Sigmoid colon (tissue), 7 donors: ENCODE data around the gene DEPDC7. TPM values are rescaled to one million over a fixed set of nuclear protein-coding genes. Genes with fewer than 3 reads are reported as not detected.

Experiments
- DNase-seq: peaks from one replicate; pipeline ENCODE4 v3.0.0-alpha.2; 2019
- H3K27ac ChIP-seq, 4 donors: fragments of 200-600 bp; sonication (generic); one replicate each; pipeline ENCODE4 v1.5.1; 2016 to 2019; ENCODE audit warnings: mild to moderate bottlenecking in 1 of 4
- H3K27me3 ChIP-seq, 3 donors: fragments of 200-600 bp; sonication (generic); one replicate each; pipeline ENCODE4 v1.5.1; 2019; ENCODE audit warnings: mild to moderate bottlenecking in 1 of 3
- H3K36me3 ChIP-seq, 4 donors: fragments of 200-600 bp; sonication (generic); one replicate each; pipeline ENCODE4 v1.5.1; 2016 to 2019
- H3K4me1 ChIP-seq, 4 donors: fragments of 200-600 bp; sonication (generic); one replicate each; pipeline ENCODE4 v1.5.1; 2017 to 2019
- H3K4me3 ChIP-seq, 4 donors: fragments of 200-600 bp; sonication (generic); one replicate each; pipeline ENCODE4 v1.5.1; 2017 to 2019; ENCODE audit warnings: mild to moderate bottlenecking in 2 of 4, moderate library complexity in 1 of 4
- H3K9me3 ChIP-seq, 4 donors: fragments of 200-600 bp in 3 of 4; sonication (generic) in 3 of 4; one replicate each; pipeline versions ENCODE4 v1.5.1 to v1.6.1; 2013 to 2019
- CTCF ChIP-seq, 4 experiments: fragments of 450-650 bp in 3 of 4; fragments of 200-600 bp in 1 of 4; IDR thresholded peaks; one replicate each; pipeline ENCODE4 v1.5.1; 2016 to 2019; ENCODE audit warnings: antibody characterized with exemption in 4 of 4, mild to moderate bottlenecking in 3 of 4, moderate library complexity in 2 of 4
- EP300 ChIP-seq, 4 donors: sonication (generic); formaldehyde crosslinking; IDR thresholded peaks; one replicate each; pipeline ENCODE4 v1.6.1; 2017; ENCODE audit warnings: antibody characterized with exemption in 4 of 4
- POLR2A ChIP-seq, 2 donors: fragments of 450-650 bp; IDR thresholded peaks; one replicate each; pipeline ENCODE4 v1.6.1; 2016; ENCODE audit warnings: antibody characterized with exemption in 2 of 2, mild to moderate bottlenecking in 2 of 2, moderate library complexity in 2 of 2
- POLR2AphosphoS5 ChIP-seq, 4 donors: sonication (generic); formaldehyde crosslinking; IDR thresholded peaks; one replicate each; pipeline ENCODE4 v1.6.1; 2017; ENCODE audit warnings: antibody characterized with exemption in 4 of 4
- WGBS, 2 donors: extraction: QIAGEN DNeasy Blood & Tissue Kit; methylation state at CpG; one replicate each; pipeline ENCODE4 v1.1.7; 2013; 5-methylcytosine and 5-hydroxymethylcytosine counted together
- intact Hi-C: fragments of 100-400 bp; cut with DNase I; formaldehyde crosslinking; loops from one replicate; pipeline ENCODE4 v1.15.1; 2023
- polyA plus RNA-seq, 3 donors: library from polyadenylated mRNA; stranded (reverse); fragments of 200-250 nt; gene quantifications; one replicate each; pipeline ENCODE4 v1.2.3, GENCODE V29; 2013
- small RNA-seq, 3 donors: library from RNA; depleted of rRNA; stranded (forward); fragments of <200 nt; gene quantifications; one replicate each; pipeline ENCODE3, GENCODE V24; 2016
- total RNA-seq, 4 donors: library from RNA; depleted of rRNA; stranded (reverse); fragments of >200 nt; gene quantifications; one replicate each; pipeline ENCODE4 v1.1.0, GENCODE V29; 2016
- donor health status: healthy with polysubstance abuse.
- donor health status: Bipolar disorder and iron deficiency.
- donor health status: healthy.

DEPDC7 gene
- total and polyA plus RNA-seq, 7 donors: 2.0 to 7.5 (median 3.8) TPM

- Histone ChIP-seq H3K36me3 (peaks cover 24 to 65% (median 39%) of the 10 kb centered on the region in 4 donors), H3K27me3 (no peaks in the 10 kb centered on the region), H3K4me1 (peaks cover 0 to 36% (median 33%) of the 10 kb centered on the region in 4 donors), H3K4me3 (no peak overlapping the region), H3K9me3 (no peaks in the 10 kb centered on the region), H3K27ac (no peak overlapping the region)
- TF ChIP-seq EP300 (IDR thresholded peaks at IDR 0.05): no peak
- no peak for TF ChIP-seq POLR2A (IDR thresholded peaks at IDR 0.05)
- TF ChIP-seq POLR2AphosphoS5 (IDR thresholded peaks at IDR 0.05): no peak
- no peak for TF ChIP-seq CTCF (IDR thresholded peaks at IDR 0.05)
- intact Hi-C loops: loop anchor here (5.0 to 10.0 kb wide), 2 partner anchors 260 to 482 kb away; partner anchors contain the start of gene EIF3M
- WGBS, 2 donors: 87 to 95% methylated on average over 3 of the region's 3 CpGs
- no peak for DNase-seq
Measured at GRCh38 chr11:33067294-33067693, 51.6 kb downstream of the DEPDC7 start.

GRCh38 chr11:33068611-33069340 is 53.1 kb downstream of the DEPDC7 start:
- Histone ChIP-seq H3K36me3 (peaks cover 25 to 80% (median 48%) of the 10 kb centered on the region in 4 donors), H3K27ac (no peak overlapping the region), H3K4me1 (peaks cover 0 to 21% (median 18%) of the 10 kb centered on the region in 4 donors), H3K9me3 (no peaks in the 10 kb centered on the region), H3K4me3 (no peak overlapping the region), H3K27me3 (no peaks in the 10 kb centered on the region)
- TF ChIP-seq POLR2A (IDR thresholded peaks at IDR 0.05) (no peak), EP300 (IDR thresholded peaks at IDR 0.05) (no peak), CTCF (IDR thresholded peaks at IDR 0.05) (no peak), POLR2AphosphoS5 (IDR thresholded peaks at IDR 0.05) (no peak)
- intact Hi-C loops: loop anchor here (5.0 to 10.0 kb wide), 2 partner anchors 261 to 484 kb away; partner anchors contain the start of gene EIF3M
- no peak for DNase-seq
- WGBS, 2 donors: 94 to 96% methylated on average over 17 of the region's 17 CpGs

GRCh38 chr11:33072465-33072864 is 56.8 kb downstream of the DEPDC7 start:
- Histone ChIP-seq H3K36me3 (peaks cover 21 to 96% (median 64%) of the 10 kb centered on the region in 4 donors), H3K4me3 (no peak overlapping the region), H3K27me3 (no peaks in the 10 kb centered on the region), H3K9me3 (no peaks in the 10 kb centered on the region), H3K4me1 (no peaks in the 10 kb centered on the region), H3K27ac (no peak overlapping the region)
- no peak for DNase-seq
- 92 to 95% methylated on average over 8 of the region's 8 CpGs for WGBS, 2 donors
- intact Hi-C loops: no loop called here
- TF ChIP-seq CTCF (IDR thresholded peaks at IDR 0.05) (no peak), POLR2A (IDR thresholded peaks at IDR 0.05) (no peak), EP300 (IDR thresholded peaks at IDR 0.05) (no peak), POLR2AphosphoS5 (IDR thresholded peaks at IDR 0.05) (no peak)

Small RNA genes lying within 50 kb of the gene (small RNA-seq; reads per million reads assigned to genes)
- 0 reads per million in 3 donors for gene RF00019

Other genes starting within 250 kb of the DEPDC7 start
- not detected for gene CCDC73, start 221.2 kb upstream of the DEPDC7 start, total RNA-seq
- not detected for gene CCDC73, start 221.2 kb upstream of the DEPDC7 start, polyA plus RNA-seq
- gene PRRG4, start 186.0 kb upstream of the DEPDC7 start, total RNA-seq: 1 to 10 TPM; 1.6 to 2.1 (median 1.7) TPM
- gene PRRG4, start 186.0 kb upstream of the DEPDC7 start, polyA plus RNA-seq: 1 to 10 TPM; 4.8 to 6.2 (median 5.3) TPM
- gene QSER1, start 123.1 kb upstream of the DEPDC7 start, total RNA-seq: 10 to 100 TPM; 24.6 to 41.0 (median 29.4) TPM
- gene QSER1, start 123.1 kb upstream of the DEPDC7 start, polyA plus RNA-seq: 1 to 10 TPM; 1.2 to 5.2 (median 3.5) TPM
- 10 to 100 TPM; 38.7 to 70.3 (median 42.7) TPM for gene TCP11L1, start 23.7 kb downstream of the DEPDC7 start, total RNA-seq
- 1 to 10 TPM; 4.2 to 8.1 (median 7.7) TPM for gene TCP11L1, start 23.7 kb downstream of the DEPDC7 start, polyA plus RNA-seq
- 10 to 100 TPM in 3 of 4 donors, 1 to 10 TPM in 1; 9.9 to 14.6 (median 11.6) TPM for gene CSTF3, start 145.6 kb downstream of the DEPDC7 start, total RNA-seq
- gene CSTF3, start 145.6 kb downstream of the DEPDC7 start, polyA plus RNA-seq: 10 to 100 TPM; 10.2 to 20.8 (median 12.0) TPM
- 100 to 1,000 TPM; 277 to 417 (median 353) TPM for gene HIPK3, start 241.5 kb downstream of the DEPDC7 start, total RNA-seq
- 10 to 100 TPM; 10.6 to 15.1 (median 12.6) TPM for gene HIPK3, start 241.5 kb downstream of the DEPDC7 start, polyA plus RNA-seq